Stimulated activated CD8-positive, alpha-beta memory T cell treated with anti-CD3 and anti-CD28 coated beads, Interleukin-15, amount 100 ng/mL, for 24 hours (primary cell): ENCODE data around the gene PWP2.
"Not testable (repeated sequence)": the region's sequence is repeated elsewhere in the genome, so short reads cannot be mapped to it uniquely, and the experiment has no call there.

Source experiments
- DNase-seq: peaks from one replicate; pipeline ENCODE4 v3.0.0-alpha.2; 2020; ENCODE audit warnings: low read depth

Gene PWP2

DNA sequence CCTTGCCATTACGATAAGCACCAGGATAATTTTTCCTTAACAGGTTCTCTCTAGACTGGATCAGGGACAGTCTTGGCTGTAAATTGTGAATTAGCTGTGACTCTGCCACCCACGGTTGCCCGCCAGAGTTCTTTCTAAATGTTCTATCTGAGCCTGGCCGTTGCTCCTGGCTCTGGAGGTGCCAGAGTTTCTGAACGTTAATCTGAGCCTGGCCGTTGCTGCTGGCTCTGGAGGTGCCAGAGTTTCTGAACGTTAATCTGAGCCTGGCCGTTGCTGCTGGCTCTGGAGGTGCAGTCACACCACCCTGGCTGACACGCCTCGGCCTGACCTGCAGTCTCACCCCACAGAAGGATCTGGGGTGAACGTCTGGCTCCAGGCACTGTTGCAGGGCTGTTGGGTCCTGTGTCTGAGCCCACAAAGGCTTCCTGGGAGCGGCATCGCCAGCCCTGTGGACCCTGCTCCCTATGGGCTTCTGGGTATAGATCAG is 56.0 kb downstream of the PWP2 start:
- not testable (repeated sequence) for DNase-seq

DNA sequence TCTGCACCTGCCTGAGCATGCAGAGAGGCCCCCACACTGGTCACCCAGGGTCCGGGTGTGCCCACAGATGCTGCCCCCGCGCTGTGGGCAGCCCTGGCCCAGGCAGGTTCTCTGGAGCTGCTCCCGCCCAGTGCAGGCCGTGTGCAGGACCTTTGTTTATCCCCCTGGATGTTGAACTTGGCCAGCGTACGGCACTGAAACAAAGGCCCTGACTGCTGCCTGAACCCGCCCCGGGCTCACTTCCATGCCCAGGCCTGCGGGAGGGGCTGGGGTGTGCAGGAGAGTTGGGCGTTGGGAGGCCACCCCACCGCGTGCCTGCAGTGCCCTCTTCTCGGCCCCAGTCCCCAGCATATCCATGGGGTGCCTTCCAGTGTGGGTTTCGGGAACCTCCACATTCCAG is 58.7 kb downstream of the PWP2 start:
- DNase-seq, result not testable (repeated sequence)

DNA sequence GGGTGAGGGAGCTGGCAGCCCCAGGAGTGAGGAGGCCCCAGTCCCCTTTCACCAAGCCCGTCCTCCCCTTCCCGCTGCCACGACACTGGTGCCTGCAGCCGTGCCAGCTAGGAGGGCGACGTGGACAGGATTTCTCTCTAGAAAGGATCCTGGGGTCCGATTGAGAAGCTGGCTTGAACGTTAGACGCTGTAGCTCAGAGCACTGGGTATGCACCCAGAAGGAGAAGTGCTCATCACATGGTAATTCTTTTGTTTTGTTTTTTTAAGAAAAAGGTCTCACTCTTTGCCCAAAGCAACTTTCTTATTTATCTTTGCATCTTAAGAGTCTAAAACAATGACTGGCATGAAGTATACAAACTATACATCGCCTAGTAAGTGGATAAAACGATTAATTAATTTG is 60.3 kb downstream of the PWP2 start:
- DNase-seq, result not testable (repeated sequence)

DNA sequence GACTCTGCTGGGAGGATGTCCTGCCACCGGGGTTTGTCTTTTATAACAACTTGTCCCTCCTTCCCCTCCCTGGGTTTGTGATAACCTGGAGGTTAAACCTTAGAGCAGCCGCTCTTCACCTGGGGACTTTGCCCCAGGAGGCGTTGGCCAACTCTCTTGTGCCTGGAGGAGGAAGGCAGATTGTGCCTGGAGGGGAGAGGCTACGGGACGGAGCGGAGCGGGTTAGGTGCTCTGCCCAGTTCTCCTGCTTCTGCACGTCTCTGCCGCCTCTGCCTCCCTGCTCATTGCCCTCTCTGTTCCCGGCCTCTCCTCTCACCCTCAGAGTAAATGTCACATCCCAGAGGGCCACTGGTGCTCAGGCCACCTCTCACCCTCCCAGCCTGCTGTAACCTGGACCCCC is 63.1 kb downstream of the PWP2 start:
- DNase-seq, result not testable (repeated sequence)

DNA sequence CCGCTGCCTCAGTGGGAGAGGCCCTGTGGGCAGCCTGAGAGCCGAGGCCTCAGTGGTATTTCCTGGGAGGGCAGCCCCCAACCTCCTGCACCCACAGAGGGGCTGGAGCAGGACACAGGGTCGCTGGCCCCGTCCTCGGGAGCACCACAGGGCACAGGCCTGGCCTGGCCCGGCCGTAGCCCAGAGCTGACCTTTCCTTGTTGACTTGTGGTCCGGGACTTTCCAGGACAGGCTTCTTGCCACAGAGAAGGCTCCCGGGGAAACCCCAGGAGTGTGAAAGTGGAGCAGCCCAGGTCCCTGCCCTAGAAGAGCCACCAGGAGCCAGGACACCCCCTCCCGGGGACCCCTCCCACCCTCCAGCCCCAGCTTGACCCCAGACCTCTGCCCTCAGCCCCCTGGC is 63.7 kb downstream of the PWP2 start:
- not testable (repeated sequence) for DNase-seq

DNA sequence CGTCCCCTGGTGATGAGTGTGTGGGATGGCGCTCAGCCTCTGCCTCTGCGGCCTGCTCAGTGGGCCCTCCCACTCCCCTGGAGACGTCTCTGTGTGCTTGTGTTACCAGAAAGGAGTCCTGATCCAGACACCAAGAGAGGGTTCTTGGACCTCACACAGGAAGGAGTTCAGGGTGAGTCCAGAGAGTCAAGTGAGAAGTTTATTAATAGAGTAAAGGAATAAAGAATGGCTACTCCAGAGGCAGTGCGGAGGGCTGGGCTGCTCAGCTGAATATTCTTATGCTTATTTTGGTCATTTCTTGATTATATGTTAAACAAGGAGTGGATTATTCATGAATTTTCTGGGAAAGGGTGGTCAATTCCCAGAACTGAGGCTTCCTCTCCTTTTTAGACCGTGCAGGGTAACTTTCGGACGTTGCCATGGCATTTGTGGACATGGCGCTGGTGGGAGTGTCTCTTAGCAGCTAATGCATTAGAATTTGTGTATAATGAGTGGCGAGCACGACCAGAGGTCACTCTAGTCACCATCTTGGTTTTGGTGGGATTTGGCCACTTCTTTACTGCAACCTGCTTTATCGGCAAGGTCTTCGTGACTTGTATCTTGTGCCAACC is 64.9 kb downstream of the PWP2 start:
- DNase-seq, result not testable (repeated sequence)

DNA sequence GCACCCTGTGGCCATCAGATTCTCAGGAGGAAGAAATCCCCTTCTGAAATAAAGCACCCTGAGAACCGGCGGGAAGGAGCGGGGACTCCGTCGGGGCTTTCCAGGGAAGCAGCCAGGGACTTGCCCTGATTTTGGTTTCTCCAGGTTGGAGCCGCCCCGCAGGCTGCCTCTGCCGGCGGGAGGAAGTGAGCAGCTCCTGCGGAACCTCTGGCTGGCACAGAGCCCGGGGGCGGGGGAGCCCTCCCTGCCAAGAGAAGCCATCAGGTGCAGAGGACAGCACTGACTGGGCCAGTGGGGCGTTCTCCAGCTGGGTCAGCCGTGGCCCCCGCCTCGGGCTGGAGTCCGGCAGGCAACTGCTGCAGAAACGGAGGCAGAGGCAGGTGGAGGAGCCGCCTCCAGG is 65.5 kb downstream of the PWP2 start:
- DNase-seq, result not testable (repeated sequence)

DNA sequence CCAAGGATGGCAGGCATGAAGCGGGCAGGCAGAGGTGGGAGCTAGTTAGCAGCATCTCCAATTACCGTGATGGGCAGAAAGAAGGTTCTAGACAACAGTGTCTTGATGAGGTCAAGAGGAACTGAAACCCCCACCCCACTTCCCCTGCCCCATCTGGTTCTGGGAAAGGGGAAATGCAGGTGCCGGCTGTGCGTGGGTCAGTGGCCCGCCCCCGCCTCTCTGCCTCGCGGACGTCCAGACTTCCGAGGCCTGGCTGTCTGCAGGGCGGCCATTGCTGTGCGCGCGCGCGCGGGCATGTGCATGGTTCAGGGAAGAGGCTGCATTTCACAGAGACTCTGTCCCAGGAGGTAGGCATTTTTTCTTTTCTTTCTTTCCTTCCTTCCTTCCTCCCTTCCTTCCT is 68.0 kb downstream of the PWP2 start:
- DNase-seq, result not testable (repeated sequence)

DNA sequence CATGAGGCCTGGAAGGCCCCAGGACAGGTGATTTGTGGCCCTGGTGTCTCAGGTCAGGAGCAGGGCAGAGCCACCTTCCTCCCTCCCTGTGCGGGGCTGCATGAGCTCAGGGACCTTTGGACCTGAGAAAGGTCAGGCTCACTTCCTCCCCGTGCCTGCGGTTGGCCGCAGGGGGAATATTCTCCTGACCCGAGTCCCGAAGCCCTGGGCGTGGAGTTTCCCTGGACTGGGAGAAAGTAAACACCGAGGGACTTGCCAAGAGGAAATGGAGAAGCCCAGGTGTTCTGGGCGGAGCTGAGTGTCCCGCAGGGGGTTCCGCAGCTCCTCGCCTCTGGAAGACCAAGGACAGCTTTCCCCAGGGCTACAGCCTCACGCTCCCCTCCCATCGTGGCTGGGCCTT is 68.9 kb downstream of the PWP2 start:
- not testable (repeated sequence) for DNase-seq
